GM23338 (cell line): ENCODE measurements around the gene VASN. TPM values are rescaled to one million over a fixed set of nuclear protein-coding genes. Genes with fewer than 3 reads are reported as not detected.
A peak's percentile ranks its signal among the peaks of the same experiment; 100 is the strongest.

Source experiments
- ATAC-seq: fragments of 200-7000 bp; cut with Tn5 transposase; 3 replicates; pipeline ENCODE4 v1.9.1; 2020
- DNase-seq: peaks from one replicate; pipeline ENCODE4 v3.0.0-alpha.2; 2015; ENCODE audit warnings: low spot score
- H2AFZ ChIP-seq: fragments of 200-600 bp; sonication (generic); 2 replicates; pipeline ENCODE4 v1.8.0; 2016; ENCODE audit warnings: antibody characterized with exemption, mild to moderate bottlenecking, moderate library complexity
- H3F3A ChIP-seq: fragments of 200-600 bp; sonication (generic); replicated peaks from 2 replicates; pipeline ENCODE4 v1.8.0; 2017; ENCODE audit warnings: antibody characterized with exemption, mixed run types, low read depth
- H3K27ac ChIP-seq: fragments of 200-600 bp; sonication (generic); 2 replicates; pipeline ENCODE4 v1.6.1; 2016; ENCODE audit warnings: low read depth
- H3K27me3 ChIP-seq: fragments of 200-600 bp; sonication (generic); 2 replicates; pipeline ENCODE4 v1.8.0; 2016; ENCODE audit warnings: mild to moderate bottlenecking, mixed run types, moderate library complexity; ENCODE audit not compliant: insufficient read depth
- H3K36me3 ChIP-seq: fragments of 200-600 bp; sonication (generic); 2 replicates; pipeline ENCODE4 v1.8.0; 2016; ENCODE audit warnings: mild to moderate bottlenecking; ENCODE audit not compliant: insufficient read depth
- H3K4me1 ChIP-seq: fragments of 200-600 bp; sonication (generic); 2 replicates; pipeline ENCODE4 v1.8.0; 2016; ENCODE audit warnings: mild to moderate bottlenecking, moderate library complexity; ENCODE audit not compliant: insufficient read depth
- H3K4me2 ChIP-seq: fragments of 200-600 bp; sonication (generic); 2 replicates; pipeline ENCODE4 v1.7.1; 2017; ENCODE audit warnings: mixed run types
- H3K4me3 ChIP-seq: fragments of 200-600 bp; sonication (generic); 2 replicates; pipeline ENCODE4 v1.6.1; 2016; ENCODE audit warnings: mixed run types
- H3K79me2 ChIP-seq: fragments of 200-600 bp; sonication (generic); replicated peaks from 2 replicates; pipeline ENCODE4 v1.8.0; 2017; ENCODE audit warnings: mild to moderate bottlenecking; ENCODE audit not compliant: insufficient read depth
- H3K9me2 ChIP-seq: fragments of 200-600 bp; sonication (generic); 2 replicates; pipeline ENCODE4 v1.8.0; 2017; ENCODE audit not compliant: insufficient read depth
- H4K20me1 ChIP-seq: fragments of 200-600 bp; sonication (generic); replicated peaks from 2 replicates; pipeline ENCODE4 v1.8.0; 2017; ENCODE audit warnings: mild to moderate bottlenecking; ENCODE audit not compliant: insufficient read depth
- H3K27ac Mint-ChIP-seq: 2 replicates; pipeline ENCODE4 v1.8.0; 2020; ENCODE audit warnings: inconsistent platforms, mild to moderate bottlenecking, moderate library complexity, mixed read lengths
- H3K27me3 Mint-ChIP-seq: 3 replicates; pipeline ENCODE4 v1.8.0; 2022; ENCODE audit warnings: low read depth, mild to moderate bottlenecking, moderate library complexity, mixed read lengths, inconsistent platforms; ENCODE audit not compliant: insufficient read depth, poor library complexity
- H3K36me3 Mint-ChIP-seq: 3 replicates; pipeline ENCODE4 v1.8.0; 2021; ENCODE audit warnings: low read depth, mild to moderate bottlenecking, inconsistent platforms, moderate library complexity, mixed read lengths
- H3K4me1 Mint-ChIP-seq: 3 replicates; pipeline ENCODE4 v1.8.0; 2020; ENCODE audit warnings: mild to moderate bottlenecking, inconsistent platforms, mixed read lengths
- H3K4me3 Mint-ChIP-seq: 3 replicates; pipeline ENCODE4 v1.8.0; 2021; ENCODE audit warnings: moderate library complexity, mild to moderate bottlenecking, inconsistent platforms, mixed read lengths
- H3K9me3 Mint-ChIP-seq: 3 replicates; pipeline ENCODE4 v1.8.0; 2020; ENCODE audit warnings: moderate library complexity, mild to moderate bottlenecking, inconsistent platforms, mixed read lengths
- CREB1 ChIP-seq: fragments of 250-450 bp; sonication (Bioruptor Pico); IDR thresholded peaks from 2 replicates; pipeline ENCODE4 v1.5.0; 2020; ENCODE audit warnings: low read depth, mild to moderate bottlenecking, moderate library complexity
- CTCF ChIP-seq, 2 experiments: fragments of 200-600 bp in 1 of 2; sonication (generic) in 1 of 2; conservative IDR thresholded peaks; 2 replicates each; pipeline versions ENCODE4 v1.5.1 to v1.6.1; 2016 to 2017; ENCODE audit warnings: antibody characterized with exemption in 2 of 2, low read depth in 2 of 2, mild to moderate bottlenecking in 2 of 2, moderate library complexity in 1 of 2
- ETS1 ChIP-seq: IDR thresholded peaks from 2 replicates; pipeline ENCODE4 v1.6.1; 2016; ENCODE audit warnings: antibody characterized with exemption
- EZH2 ChIP-seq: fragments of 200-600 bp; sonication (generic); IDR thresholded peaks from one replicate; pipeline ENCODE4 v1.8.0; 2017; ENCODE audit warnings: antibody characterized with exemption, mild to moderate bottlenecking, low read depth; ENCODE audit not compliant: unreplicated experiment
- JUNB ChIP-seq: IDR thresholded peaks from one replicate; pipeline ENCODE4 v1.6.1; 2016; ENCODE audit warnings: antibody characterized with exemption; ENCODE audit not compliant: unreplicated experiment
- NANOG ChIP-seq: IDR thresholded peaks from 2 replicates; pipeline ENCODE4 v1.6.1; 2016; ENCODE audit warnings: antibody characterized with exemption, borderline replicate concordance
- POLR2AphosphoS5 ChIP-seq: IDR thresholded peaks from 2 replicates; pipeline ENCODE4 v1.6.1; 2016; ENCODE audit warnings: antibody characterized with exemption, low read depth
- STAT1 ChIP-seq: IDR thresholded peaks from one replicate; pipeline ENCODE4 v1.6.1; 2016; ENCODE audit warnings: antibody characterized with exemption; ENCODE audit not compliant: unreplicated experiment
- ZNF114 ChIP-seq: fragments of 250-450 bp; sonication (Bioruptor Pico); IDR thresholded peaks from 2 replicates; pipeline ENCODE4 v1.5.0; 2020; ENCODE audit warnings: mild to moderate bottlenecking, moderate library complexity
- ZNF331 ChIP-seq: fragments of 250-450 bp; sonication (Bioruptor Pico); IDR thresholded peaks from 2 replicates; pipeline ENCODE4 v1.5.0; 2020; ENCODE audit warnings: low read depth, mild to moderate bottlenecking, moderate library complexity
- ZNF462 ChIP-seq: fragments of 250-450 bp; sonication (Bioruptor Pico); IDR thresholded peaks from 2 replicates; pipeline ENCODE4 v1.5.0; 2020; ENCODE audit warnings: mild to moderate bottlenecking, moderate library complexity
- polyA plus RNA-seq: library from polyadenylated mRNA; unstranded; fragments of >200 nt; fragmentation: Nextera tagmentation; extraction: Ambion mirVana; gene quantifications from 2 replicates; pipeline ENCODE4 v1.2.1, GENCODE V29; 2016
- total RNA-seq: library from RNA; depleted of rRNA; stranded (reverse); fragments of >200 nt; shearing (Covaris generic); gene quantifications from 2 replicates; pipeline ENCODE4 v1.2.3, GENCODE V29; 2014

Gene VASN
- total and polyA plus RNA-seq, 2 experiments from 2014 or later = 8.0 to 15.5 TPM

GRCh38 chr16:4339455-4339854 lies 32.2 kb upstream of the VASN start:
- ATAC-seq = 0 out of 3 replicates have a peak, but pooled peaks have one; percentile 7
- peak overlapping the region; percentile 66; the same call in 1 of the 2 replicates for H3K27ac ChIP-seq
- peaks cover 25% of the 10 kb centered on the region for H3K36me3 Mint-ChIP-seq

More at GRCh38 chr16:4339455-4339854, 32.2 kb upstream of the VASN start:
- Histone ChIP-seq H4K20me1 (peaks cover 25% of the 10 kb centered on the region), H3K4me3 (no peak overlapping the region), H3K27me3 (no peaks in the 10 kb centered on the region), H2AFZ (no peak overlapping the region), H3K4me1 (no peaks in the 10 kb centered on the region), H3K79me2 (peaks cover 22% of the 10 kb centered on the region), H3F3A (peaks cover 27% of the 10 kb centered on the region; the same call in 1 of the 2 replicates), H3K9me2 (no peaks in the 10 kb centered on the region), H3K4me2 (no peak overlapping the region), H3K36me3 (no peaks in the 10 kb centered on the region; the same call in 1 of the 2 replicates)
- H3K4me1 Mint-ChIP-seq = peaks cover 2% of the 10 kb centered on the region; the same call in 1 of the 3 replicates
- peaks cover 8% of the 10 kb centered on the region for H3K9me3 Mint-ChIP-seq
- no peak overlapping the region for H3K27ac Mint-ChIP-seq
- no peak overlapping the region; the same call in 2 of the 3 replicates for H3K4me3 Mint-ChIP-seq
- TF ChIP-seq CREB1 (CRISPR knock-in tag) = no peak
- TF ChIP-seq ZNF462 = no peak
- no peak for TF ChIP-seq ETS1
- TF ChIP-seq JUNB = no peak
- no peak for TF ChIP-seq NANOG
- TF ChIP-seq CTCF (conservative IDR thresholded peaks at IDR 0.05; ENCODE audit: low read depth in 2 of 2) = no peak
- no peak; the same call in 1 of the 2 replicates for TF ChIP-seq POLR2AphosphoS5
- TF ChIP-seq ZNF331 (CRISPR knock-in tag) = no peak
- no peak for TF ChIP-seq ZNF114
- no peak for TF ChIP-seq EZH2
- no peak for TF ChIP-seq STAT1
- H3K27me3 Mint-ChIP-seq = peaks cover 27% of the 10 kb centered on the region
- DNase-seq = no peak
